Karpas-422 (cell line): ENCODE measurements around the gene COLEC12. TPM values are rescaled to one million over a fixed set of nuclear protein-coding genes. Genes with fewer than 3 reads are reported as not detected.

Experiments used
- DNase-seq: peaks from one replicate; pipeline ENCODE4 v3.0.0-alpha.2; 2015
- H2AFZ ChIP-seq: fragments of 200-600 bp; sonication (generic); 2 replicates; pipeline ENCODE4 v1.6.1; 2014; ENCODE audit warnings: antibody characterized with exemption, low read length, mixed read lengths
- H3K27ac ChIP-seq: fragments of 200-600 bp; sonication (generic); 2 replicates; pipeline ENCODE4 v1.5.1; 2014; ENCODE audit warnings: mild to moderate bottlenecking, low read length, moderate library complexity
- H3K27me3 ChIP-seq: fragments of 200-600 bp; sonication (generic); 2 replicates; pipeline ENCODE4 v1.6.1; 2014; ENCODE audit warnings: low read length, mixed read lengths
- H3K36me3 ChIP-seq: fragments of 200-600 bp; sonication (generic); 2 replicates; pipeline ENCODE4 v1.6.1; 2014; ENCODE audit warnings: low read length, mixed read lengths; ENCODE audit not compliant: insufficient read depth
- H3K4me1 ChIP-seq: fragments of 200-600 bp; sonication (generic); 2 replicates; pipeline ENCODE4 v1.6.1; 2014; ENCODE audit warnings: mild to moderate bottlenecking, low read length, mixed read lengths
- H3K4me2 ChIP-seq: fragments of 200-600 bp; sonication (generic); 2 replicates; pipeline ENCODE4 v1.6.1; 2014; ENCODE audit warnings: low read length, low read depth, mild to moderate bottlenecking; ENCODE audit not compliant: poor library complexity, severe bottlenecking
- H3K4me3 ChIP-seq: fragments of 200-600 bp; sonication (generic); 2 replicates; pipeline ENCODE4 v1.5.1; 2014; ENCODE audit warnings: mild to moderate bottlenecking, antibody characterized with exemption, low read length, mixed read lengths
- H3K79me2 ChIP-seq: fragments of 200-600 bp; sonication (generic); 2 replicates; pipeline ENCODE4 v1.6.1; 2014; ENCODE audit warnings: mild to moderate bottlenecking, low read length, mixed read lengths
- H3K9ac ChIP-seq: fragments of 200-600 bp; sonication (generic); 2 replicates; pipeline ENCODE4 v1.6.0; 2014; ENCODE audit warnings: low read length
- H3K9me2 ChIP-seq: fragments of 200-600 bp; sonication (generic), shearing (Covaris generic); replicated peaks from 2 replicates; pipeline ENCODE4 v1.6.0; 2014; ENCODE audit warnings: mild to moderate bottlenecking, low read length, moderate library complexity; ENCODE audit not compliant: insufficient read depth
- H3K9me3 ChIP-seq: fragments of 300-700, 200-600 bp; sonication (generic); 2 replicates; pipeline ENCODE4 v1.6.1; 2014; ENCODE audit warnings: low read length, mixed read lengths
- H4K20me1 ChIP-seq: fragments of 200-600 bp; sonication (generic); 2 replicates; pipeline ENCODE4 v1.6.1; 2014; ENCODE audit warnings: mild to moderate bottlenecking, antibody characterized with exemption, low read length, low read depth; ENCODE audit not compliant: insufficient read depth
- total RNA-seq: library from RNA; depleted of rRNA; stranded (reverse); fragments of >200 nt; shearing (Covaris generic); gene quantifications from 2 replicates; pipeline ENCODE4 v1.2.3, GENCODE V29; 2014; ENCODE audit warnings: low replicate concordance

The COLEC12 gene
- total RNA-seq, 1 experiment from 2014 or later, result not detected

DNA sequence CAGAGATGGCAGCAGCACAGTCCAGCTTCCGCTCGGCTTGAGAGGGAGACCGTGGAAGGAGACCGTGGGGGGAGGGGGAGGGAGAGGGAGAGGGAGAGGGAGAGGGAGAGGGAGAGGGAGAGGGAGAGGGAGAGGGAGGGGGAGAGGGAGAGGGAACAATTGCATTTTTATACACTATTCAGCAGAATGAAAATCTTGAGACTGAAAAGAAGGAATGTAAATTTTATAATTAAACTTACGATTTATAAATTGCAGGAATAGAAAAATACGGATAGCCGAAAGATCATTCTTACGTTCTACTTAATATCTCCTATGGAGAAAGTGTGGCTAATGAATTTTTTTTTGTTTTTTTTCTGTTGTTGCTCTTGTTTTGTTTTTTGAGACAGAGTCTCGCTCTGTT is 12.5 kb upstream of the COLEC12 start:
- Histone ChIP-seq H3K4me2 (no peak overlapping the region), H3K27me3 (no peaks in the 10 kb centered on the region), H2AFZ (no peak overlapping the region), H3K36me3 (no peaks in the 10 kb centered on the region), H3K79me2 (no peaks in the 10 kb centered on the region), H3K9me2 (no peaks in the 10 kb centered on the region), H3K9ac (no peak overlapping the region), H3K4me1 (no peaks in the 10 kb centered on the region), H3K27ac (no peak overlapping the region), H3K4me3 (no peak overlapping the region), H3K9me3 (no peaks in the 10 kb centered on the region), H4K20me1 (no peaks in the 10 kb centered on the region)
- no peak for DNase-seq

DNA sequence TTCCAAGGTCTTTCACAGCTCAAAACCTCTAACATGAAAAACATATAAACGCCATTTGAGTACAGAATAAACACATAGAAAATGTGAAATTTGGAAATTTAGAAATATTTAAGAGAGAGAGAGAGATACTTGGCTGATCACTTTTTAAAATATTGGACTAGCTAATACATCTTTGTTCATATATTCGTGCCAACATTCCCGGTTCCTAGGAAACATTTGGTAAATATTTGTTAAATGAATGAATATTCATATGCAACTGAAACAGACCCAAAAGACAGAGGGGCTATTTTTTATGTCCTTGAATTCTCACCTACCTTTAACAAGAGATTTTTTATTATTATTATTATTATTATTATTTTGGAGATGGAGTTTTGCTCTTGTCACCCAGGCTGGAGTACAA is 8.3 kb upstream of the COLEC12 start:
- Histone ChIP-seq H3K27ac (no peak overlapping the region), H3K9ac (no peak overlapping the region), H3K79me2 (no peaks in the 10 kb centered on the region), H3K4me1 (peaks cover 6% of the 10 kb centered on the region; the same call in 1 of the 2 replicates), H3K27me3 (no peaks in the 10 kb centered on the region), H2AFZ (no peak overlapping the region), H3K36me3 (no peaks in the 10 kb centered on the region), H3K9me3 (no peaks in the 10 kb centered on the region), H3K4me3 (no peak overlapping the region), H3K9me2 (no peaks in the 10 kb centered on the region), H3K4me2 (no peak overlapping the region), H4K20me1 (no peaks in the 10 kb centered on the region)
- no peak for DNase-seq

GRCh38 chr18:507636-508035 is 7.1 kb upstream of the COLEC12 start:
- Histone ChIP-seq H3K4me1 (peaks cover 6% of the 10 kb centered on the region; the same call in 1 of the 2 replicates), H4K20me1 (no peaks in the 10 kb centered on the region), H3K36me3 (no peaks in the 10 kb centered on the region), H3K27ac (no peak overlapping the region), H3K79me2 (no peaks in the 10 kb centered on the region), H3K9ac (no peak overlapping the region), H3K4me2 (no peak overlapping the region), H2AFZ (no peak overlapping the region), H3K9me2 (no peaks in the 10 kb centered on the region), H3K27me3 (no peaks in the 10 kb centered on the region), H3K4me3 (no peak overlapping the region), H3K9me3 (no peaks in the 10 kb centered on the region)
- no peak for DNase-seq

GRCh38 chr18:506801-507200 is 6.3 kb upstream of the COLEC12 start:
- Histone ChIP-seq H3K9me3 (no peaks in the 10 kb centered on the region), H3K27me3 (no peaks in the 10 kb centered on the region), H3K4me1 (peaks cover 6% of the 10 kb centered on the region; the same call in 1 of the 2 replicates), H3K27ac (no peak overlapping the region), H3K9me2 (no peaks in the 10 kb centered on the region), H3K4me2 (no peak overlapping the region), H3K79me2 (no peaks in the 10 kb centered on the region), H3K36me3 (no peaks in the 10 kb centered on the region), H3K4me3 (no peak overlapping the region), H4K20me1 (no peaks in the 10 kb centered on the region), H3K9ac (no peak overlapping the region), H2AFZ (no peak overlapping the region)
- DNase-seq, result no peak

GRCh38 chr18:506264-506663 is 5.8 kb upstream of the COLEC12 start:
- Histone ChIP-seq H3K27me3 (no peaks in the 10 kb centered on the region), H3K36me3 (no peaks in the 10 kb centered on the region)
- no peak for DNase-seq

GRCh38 chr18:505483-506122 is 5.1 kb upstream of the COLEC12 start:
- DNase-seq, result peak; percentile 51

More at GRCh38 chr18:506264-506663, 5.8 kb upstream of the COLEC12 start:
- H3K4me1 ChIP-seq, result peaks cover 6% of the 10 kb centered on the region; the same call in 1 of the 2 replicates
- no peaks in the 10 kb centered on the region for H4K20me1 ChIP-seq
- no peaks in the 10 kb centered on the region for H3K79me2 ChIP-seq
- H3K9me3 ChIP-seq, result no peaks in the 10 kb centered on the region
- H3K4me3 ChIP-seq, result no peak overlapping the region
- no peak overlapping the region for H3K9ac ChIP-seq
- H3K4me2 ChIP-seq, result no peak overlapping the region
- H2AFZ ChIP-seq, result no peak overlapping the region
- H3K9me2 ChIP-seq, result no peaks in the 10 kb centered on the region
- no peak overlapping the region for H3K27ac ChIP-seq

DNA sequence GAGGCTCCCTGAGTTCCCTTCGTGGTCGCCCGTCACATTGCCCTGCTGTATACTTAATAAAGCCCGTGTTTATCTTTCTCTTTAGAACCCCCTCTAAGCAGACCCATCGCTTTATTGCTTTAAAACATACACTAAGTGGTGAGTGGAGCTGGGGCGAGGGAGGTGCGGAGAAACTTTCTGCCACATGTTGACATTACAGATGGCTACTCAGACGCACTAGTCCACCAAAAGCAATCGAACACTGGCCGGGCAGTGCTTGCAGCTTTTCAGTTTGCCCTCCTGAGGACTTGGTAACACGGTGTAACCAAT is 859 bp upstream of the COLEC12 start:
- no peaks in the 10 kb centered on the region for H3K27me3 ChIP-seq
- no peak overlapping the region for H3K9ac ChIP-seq
- no peaks in the 10 kb centered on the region for H3K79me2 ChIP-seq
- H3K9me3 ChIP-seq, result no peaks in the 10 kb centered on the region
- H3K36me3 ChIP-seq, result no peaks in the 10 kb centered on the region
- H3K9me2 ChIP-seq, result no peaks in the 10 kb centered on the region
- no peak overlapping the region for H3K27ac ChIP-seq
- no peak overlapping the region for H2AFZ ChIP-seq
- H3K4me2 ChIP-seq, result no peak overlapping the region
- DNase-seq, result no peak
- H4K20me1 ChIP-seq, result no peaks in the 10 kb centered on the region
- peaks cover 6% of the 10 kb centered on the region; the same call in 1 of the 2 replicates for H3K4me1 ChIP-seq
- H3K4me3 ChIP-seq, result no peak overlapping the region

More at GRCh38 chr18:505483-506122, 5.1 kb upstream of the COLEC12 start:
- Histone ChIP-seq H3K27me3 (no peaks in the 10 kb centered on the region), H3K9ac (no peak overlapping the region), H3K36me3 (no peaks in the 10 kb centered on the region), H3K9me3 (no peaks in the 10 kb centered on the region), H3K27ac (no peak overlapping the region), H3K4me2 (no peak overlapping the region), H3K9me2 (no peaks in the 10 kb centered on the region), H3K4me1 (peaks cover 6% of the 10 kb centered on the region; the same call in 1 of the 2 replicates), H3K79me2 (no peaks in the 10 kb centered on the region), H2AFZ (no peak overlapping the region), H4K20me1 (no peaks in the 10 kb centered on the region), H3K4me3 (no peak overlapping the region)

GRCh38 chr18:499776-500631 is 497 bp downstream of the COLEC12 start:
- Histone ChIP-seq H3K27ac (no peak overlapping the region), H3K4me1 (no peaks in the 10 kb centered on the region), H3K9me3 (no peaks in the 10 kb centered on the region), H4K20me1 (no peaks in the 10 kb centered on the region), H3K27me3 (no peaks in the 10 kb centered on the region), H3K79me2 (no peaks in the 10 kb centered on the region), H3K4me3 (no peak overlapping the region), H3K36me3 (no peaks in the 10 kb centered on the region), H3K9me2 (no peaks in the 10 kb centered on the region), H3K9ac (no peak overlapping the region), H2AFZ (no peak overlapping the region), H3K4me2 (no peak overlapping the region)
- DNase-seq, result no peak
